GM06990 (cell line): ENCODE measurements around the gene BLID.

Source experiments
- DNase-seq: peaks from one replicate; pipeline ENCODE4 v3.0.0-alpha.2; 2011; ENCODE audit not compliant: insufficient read length; ENCODE audit errors: extremely low read depth
- H3K27me3 ChIP-seq: replicated peaks from 2 replicates; pipeline ENCODE4 v1.6.0; 2011; ENCODE audit warnings: low read length; ENCODE audit not compliant: control insufficient read depth, insufficient read depth
- H3K36me3 ChIP-seq: 2 replicates; pipeline ENCODE4 v1.5.1; 2011; ENCODE audit warnings: low read length; ENCODE audit not compliant: control insufficient read depth, insufficient read depth
- H3K4me3 ChIP-seq: replicated peaks from 2 replicates; pipeline ENCODE4 v1.5.1; 2011; ENCODE audit warnings: low read depth, mild to moderate bottlenecking, control low read depth, low read length
- CTCF ChIP-seq: IDR thresholded peaks from 2 replicates; pipeline ENCODE4 v1.5.1; 2011; ENCODE audit warnings: low read length, control low read depth, mild to moderate bottlenecking, inconsistent platforms; ENCODE audit not compliant: insufficient read depth, poor library complexity, severe bottlenecking

The BLID gene

GRCh38 chr11:122159173-122159721, 43.2 kb upstream of the BLID start:
- no peak overlapping the region for H3K4me3 ChIP-seq
- H3K27me3 ChIP-seq, result peaks cover 2% of the 10 kb centered on the region; the same call in 1 of the 2 replicates
- H3K36me3 ChIP-seq, result no peaks in the 10 kb centered on the region
- DNase-seq, result no peak
- TF ChIP-seq CTCF, result no peak

- H3K36me3 ChIP-seq, result no peaks in the 10 kb centered on the region
- peaks cover 2% of the 10 kb centered on the region; the same call in 1 of the 2 replicates for H3K27me3 ChIP-seq
- no peak for TF ChIP-seq CTCF
- H3K4me3 ChIP-seq, result no peak overlapping the region
- DNase-seq, result no peak
These were observed 42.2 kb upstream of the BLID start for GRCh38 chr11:122158171-122158570.

- no peak for TF ChIP-seq CTCF
- H3K27me3 ChIP-seq, result peaks cover 2% of the 10 kb centered on the region; the same call in 1 of the 2 replicates
- H3K4me3 ChIP-seq, result no peak overlapping the region
- DNase-seq, result no peak
- no peaks in the 10 kb centered on the region for H3K36me3 ChIP-seq
These were observed 41.7 kb upstream of the BLID start for GRCh38 chr11:122157653-122158161.

- Histone ChIP-seq H3K4me3 (no peak overlapping the region), H3K36me3 (no peaks in the 10 kb centered on the region), H3K27me3 (peaks cover 2% of the 10 kb centered on the region; the same call in 1 of the 2 replicates)
- no peak for DNase-seq
- no peak for TF ChIP-seq CTCF
These were observed 40.9 kb upstream of the BLID start for GRCh38 chr11:122156940-122157382.

- peaks cover 2% of the 10 kb centered on the region; the same call in 1 of the 2 replicates for H3K27me3 ChIP-seq
- no peak for DNase-seq
- no peak overlapping the region for H3K4me3 ChIP-seq
- no peak for TF ChIP-seq CTCF
- no peaks in the 10 kb centered on the region for H3K36me3 ChIP-seq
These were observed 39.9 kb upstream of the BLID start for GRCh38 chr11:122155765-122156527.
